Activated CD4-positive, alpha-beta T cell treated with anti-CD3 and anti-CD28 coated beads, Interleukin-2, amount 50 U/mL, for 48 hours (primary cell): ENCODE data around the gene SLC6A3.
A peak's percentile ranks its signal among the peaks of the same experiment; 100 is the strongest.

Experiments
- DNase-seq, 2 experiments: peaks; one replicate each; pipeline ENCODE4 v3.0.0-alpha.2; 2020

SLC6A3 gene

GRCh38 chr5:1419476-1420210, 25.6 kb downstream of the SLC6A3 start:
- DNase-seq, result no peak

GRCh38 chr5:1418921-1419280, 26.3 kb downstream of the SLC6A3 start:
- DNase-seq, result no peak

- DNase-seq, result no peak
Observed at GRCh38 chr5:1418238-1418920, 26.9 kb downstream of the SLC6A3 start.

- no peak for DNase-seq
Observed at GRCh38 chr5:1417586-1418225, 27.5 kb downstream of the SLC6A3 start.

- DNase-seq, result no peak
Observed at GRCh38 chr5:1416856-1417469, 28.3 kb downstream of the SLC6A3 start.

GRCh38 chr5:1415626-1416360, 29.4 kb downstream of the SLC6A3 start:
- DNase-seq, result no peak

- no peak for DNase-seq
Observed at GRCh38 chr5:1415059-1415425, 30.2 kb downstream of the SLC6A3 start.

GRCh38 chr5:1414311-1415058, 30.8 kb downstream of the SLC6A3 start:
- no peak for DNase-seq

GRCh38 chr5:1413611-1414241, 31.5 kb downstream of the SLC6A3 start:
- DNase-seq, result no peak

- DNase-seq, result no peak
Observed at GRCh38 chr5:1413211-1413610, 32.0 kb downstream of the SLC6A3 start.

- no peak for DNase-seq
Observed at GRCh38 chr5:1412621-1413020, 32.6 kb downstream of the SLC6A3 start.

GRCh38 chr5:1412163-1412562, 33.1 kb downstream of the SLC6A3 start:
- no peak for DNase-seq

- no peak for DNase-seq
Observed at GRCh38 chr5:1411099-1411498, 34.1 kb downstream of the SLC6A3 start.

GRCh38 chr5:1410156-1411014, 34.9 kb downstream of the SLC6A3 start:
- no peak for DNase-seq

- peak in 1 of 2 experiments; percentile 13 for DNase-seq
Observed at GRCh38 chr5:1409381-1410110, 35.7 kb downstream of the SLC6A3 start.

- no peak for DNase-seq
Observed at GRCh38 chr5:1406681-1407640, 38.3 kb downstream of the SLC6A3 start.

GRCh38 chr5:1405539-1406530, 39.4 kb downstream of the SLC6A3 start:
- DNase-seq, result no peak

- DNase-seq, result no peak
Observed at GRCh38 chr5:1405121-1405520, 40.1 kb downstream of the SLC6A3 start.
